PFSK-1 (cell line): Measurements from ENCODE around the gene OGFR.

ENCODE experiments used
- FOXP2 ChIP-seq: optimal IDR thresholded peaks from 2 replicates; pipeline ENCODE3; 2011; ENCODE audit warnings: borderline replicate concordance, control low read depth, inconsistent platforms; ENCODE audit not compliant: insufficient read depth; ENCODE audit errors: extremely low read length, extremely low read depth
- POLR2AphosphoS5 ChIP-seq: IDR thresholded peaks from 2 replicates; pipeline ENCODE4 v1.6.1; 2012; ENCODE audit warnings: low read depth, mild to moderate bottlenecking, control low read depth, low read length, moderate library complexity
- REST ChIP-seq, 2 experiments: IDR thresholded peaks; 2 replicates each; pipeline versions ENCODE4 v1.6.1 to v1.8.0; 2011 to 2012; ENCODE audit warnings: low read depth in 2 of 2, low read length in 2 of 2, control low read depth in 1 of 2, inconsistent platforms in 1 of 2, mild to moderate bottlenecking in 1 of 2, moderate library complexity in 1 of 2; ENCODE audit not compliant: insufficient read depth in 1 of 2
- SIN3A ChIP-seq: IDR thresholded peaks from 2 replicates; pipeline ENCODE4 v1.6.1; 2012; ENCODE audit warnings: mild to moderate bottlenecking, low read length, moderate library complexity, borderline replicate concordance; ENCODE audit not compliant: insufficient read depth
- TAF1 ChIP-seq: IDR thresholded peaks from 2 replicates; pipeline ENCODE4 v1.6.1; 2012; ENCODE audit warnings: low read length, control low read depth, borderline replicate concordance; ENCODE audit not compliant: insufficient read depth

- TF ChIP-seq POLR2AphosphoS5 (no peak), REST (IDR thresholded peaks at IDR 0.05; ENCODE audit: insufficient read depth in 1 of 2, low read depth in 2 of 2, low read length in 2 of 2) (no peak), SIN3A (no peak), TAF1 (no peak), FOXP2 (no peak)
These were observed 41.2 kb upstream of the OGFR start for GRCh38 chr20:62763404-62763803.
